Liver (tissue), 9 donors: Measurements from ENCODE around the gene SERTAD3. TPM values are rescaled to one million over a fixed set of nuclear protein-coding genes. Genes with fewer than 3 reads are reported as not detected.

ENCODE experiments used
- DNase-seq: peaks from one replicate; pipeline ENCODE4 v3.0.0-alpha.2; 2017; ENCODE audit warnings: low spot score
- H3K27ac ChIP-seq, 2 donors: one replicate each; pipeline ENCODE4 v1.7.0; 2013; ENCODE audit warnings: inconsistent platforms in 2 of 2, low read length in 2 of 2, control low read depth in 1 of 2, low read depth in 1 of 2, mild to moderate bottlenecking in 1 of 2
- H3K27me3 ChIP-seq, 4 donors: one replicate each; pipeline versions ENCODE4 v1.6.1 to v1.7.0; 2013; ENCODE audit warnings: low read length in 3 of 4, inconsistent platforms in 1 of 4, mild to moderate bottlenecking in 1 of 4, moderate library complexity in 1 of 4; ENCODE audit not compliant: control insufficient read depth in 4 of 4, insufficient read depth in 4 of 4
- H3K36me3 ChIP-seq, 4 donors: one replicate each; pipeline versions ENCODE4 v1.6.1 to v1.7.0; 2013; ENCODE audit warnings: low read length in 3 of 4, mild to moderate bottlenecking in 3 of 4, low read depth in 1 of 4, moderate library complexity in 1 of 4; ENCODE audit not compliant: control insufficient read depth in 4 of 4, insufficient read depth in 3 of 4
- H3K4me1 ChIP-seq, 4 donors: one replicate each; pipeline versions ENCODE4 v1.6.1 to v1.7.0; 2013; ENCODE audit warnings: low read length in 3 of 4, mild to moderate bottlenecking in 3 of 4, moderate library complexity in 1 of 4; ENCODE audit not compliant: control insufficient read depth in 4 of 4, insufficient read depth in 4 of 4
- H3K4me3 ChIP-seq, 3 donors: one replicate each; pipeline versions ENCODE4 v1.6.1 to v1.7.0; 2013; ENCODE audit warnings: low read length in 3 of 3, control low read depth in 1 of 3, low read depth in 1 of 3, mild to moderate bottlenecking in 1 of 3
- H3K9ac ChIP-seq, 2 donors: one replicate each; pipeline ENCODE4 v1.7.0; 2013; ENCODE audit warnings: low read length in 2 of 2, mild to moderate bottlenecking in 2 of 2, moderate library complexity in 2 of 2, control low read depth in 1 of 2, low read depth in 1 of 2
- H3K9me3 ChIP-seq, 4 donors: one replicate each; pipeline versions ENCODE4 v1.6.1 to v1.7.0; 2013; ENCODE audit warnings: low read length in 3 of 4; ENCODE audit not compliant: control insufficient read depth in 4 of 4
- CTCF ChIP-seq: fragments of 150-350 bp; IDR thresholded peaks from 2 replicates; pipeline ENCODE4 v1.5.1; 2017; ENCODE audit warnings: improper control_type of control experiment, low read depth, low read length; ENCODE audit not compliant: missing input control
- EGR1 ChIP-seq, 2 donors: IDR thresholded peaks; 2 replicates each; pipeline ENCODE4 v1.6.1; 2016 to 2018; ENCODE audit warnings: antibody characterized with exemption in 2 of 2, low read depth in 2 of 2
- FOXA1 ChIP-seq: IDR thresholded peaks from 2 replicates; pipeline ENCODE4 v1.6.1; 2016; ENCODE audit warnings: antibody characterized with exemption
- GABPA ChIP-seq, 2 donors: IDR thresholded peaks in 1 of 2; conservative IDR thresholded peaks in 1 of 2; 2 replicates each; pipeline ENCODE4 v1.6.1; 2016; ENCODE audit warnings: antibody characterized with exemption in 2 of 2, mild to moderate bottlenecking in 1 of 2, moderate library complexity in 1 of 2
- HNF4A ChIP-seq, 2 donors: conservative IDR thresholded peaks; 2 replicates each; pipeline ENCODE4 v1.6.1; 2016; ENCODE audit warnings: antibody characterized with exemption in 2 of 2, mild to moderate bottlenecking in 2 of 2
- HNF4G ChIP-seq: IDR thresholded peaks from 2 replicates; pipeline ENCODE4 v1.6.1; 2016; ENCODE audit warnings: antibody characterized with exemption
- MAX ChIP-seq: IDR thresholded peaks from 2 replicates; pipeline ENCODE4 v1.6.1; 2016; ENCODE audit warnings: antibody characterized with exemption
- NR2F2 ChIP-seq: IDR thresholded peaks from 2 replicates; pipeline ENCODE4 v1.6.1; 2016; ENCODE audit warnings: antibody characterized with exemption
- RAD21 ChIP-seq, 2 donors: IDR thresholded peaks; 2 replicates each; pipeline ENCODE4 v1.6.1; 2016; ENCODE audit warnings: antibody characterized with exemption in 2 of 2, mild to moderate bottlenecking in 2 of 2
- REST ChIP-seq: IDR thresholded peaks from 2 replicates; pipeline ENCODE4 v1.6.1; 2016; ENCODE audit warnings: antibody characterized with exemption, mild to moderate bottlenecking
- RXRA ChIP-seq, 2 donors: IDR thresholded peaks; 2 replicates each; pipeline ENCODE4 v1.6.1; 2017 to 2018; ENCODE audit warnings: antibody characterized with exemption in 2 of 2, mild to moderate bottlenecking in 1 of 2
- SP1 ChIP-seq: IDR thresholded peaks from 2 replicates; pipeline ENCODE4 v1.6.1; 2018; ENCODE audit warnings: antibody characterized with exemption, mild to moderate bottlenecking
- TAF1 ChIP-seq: conservative IDR thresholded peaks from 2 replicates; pipeline ENCODE4 v1.6.1; 2016; ENCODE audit warnings: antibody characterized with exemption, mild to moderate bottlenecking
- YY1 ChIP-seq: IDR thresholded peaks from 2 replicates; pipeline ENCODE4 v1.6.1; 2016; ENCODE audit warnings: antibody characterized with exemption, mild to moderate bottlenecking
- WGBS: extraction: QIAGEN DNeasy Blood & Tissue Kit; methylation state at CpG from one replicate; pipeline ENCODE4 v1.1.7; 2013; 5-methylcytosine and 5-hydroxymethylcytosine counted together
- polyA plus RNA-seq, 2 donors: library from polyadenylated mRNA; stranded (reverse) in 1 of 2; unstranded in 1 of 2; fragments of 200-250 nt in 1 of 2; fragments of >200 nt in 1 of 2; fragmentation: Nextera tagmentation in 1 of 2; extraction: Ambion mirVana in 1 of 2; gene quantifications; one replicate each; pipeline versions ENCODE4 v1.2.1 to v1.2.3, GENCODE V29; 2013 to 2015
- total RNA-seq, 2 donors: library from RNA; depleted of rRNA; stranded (reverse); fragments of >200 nt; gene quantifications; one replicate each; pipeline ENCODE4 v1.2.3, GENCODE V29; 2014
- donor health status: healthy.
- donor health status: healthy.
- donor health status: healthy.
- donor health status: healthy.
- donor health status: healthy.

SERTAD3 gene
- total and polyA plus RNA-seq, 4 donors = 6.1 to 8.9 (median 6.9) TPM

- no peaks in the 10 kb centered on the region for H3K27me3 ChIP-seq
- TF ChIP-seq HNF4G = no peak
- no peak for TF ChIP-seq REST
- no peak for TF ChIP-seq SP1
- no peak for TF ChIP-seq GABPA (IDR thresholded peaks at IDR 0.05 in 1 of 2, conservative IDR thresholded peaks at IDR 0.05 in 1 of 2)
- no peak for TF ChIP-seq YY1
- peaks cover 5 to 39% (median 25%) of the 10 kb centered on the region in 4 donors for H3K4me1 ChIP-seq
- DNase-seq = no peak
- no peaks in the 10 kb centered on the region for H3K9me3 ChIP-seq
- 13% methylated on average over 87 of the region's 87 CpGs for WGBS
- no peaks in the 10 kb centered on the region for H3K36me3 ChIP-seq
- no peak within 1 kb of the TSS for H3K9ac ChIP-seq
- peak within 1 kb of the TSS; percentile 58 to 96 for H3K27ac ChIP-seq
- H3K4me3 ChIP-seq = peak within 1 kb of the TSS; percentile 37 to 61 (median 60)
Observed at GRCh38 chr19:40466985-40467734, 23.0 kb upstream of the SERTAD3 start, which contains the start of gene SPTBN4. TSS of gene SPTBN4 (plus strand) at chr19:40467001. CDS start at chr19:40472622, 5,621 bp downstream.

- Histone ChIP-seq H3K4me3 (peak overlapping the region; percentile 37 to 61 (median 60)), H3K27ac (peak overlapping the region; percentile 58 to 96), H3K4me1 (peaks cover 5 to 46% (median 31%) of the 10 kb centered on the region in 4 donors), H3K9me3 (no peaks in the 10 kb centered on the region), H3K27me3 (no peaks in the 10 kb centered on the region), H3K9ac (no peak overlapping the region), H3K36me3 (no peaks in the 10 kb centered on the region)
- TF ChIP-seq RAD21 (IDR thresholded peaks at IDR 0.05) (no peak), RXRA (IDR thresholded peaks at IDR 0.05) (peak; percentile 47 to 80), SP1 (no peak), HNF4A (conservative IDR thresholded peaks at IDR 0.05) (peak in 1 of 2 donors; percentile 23)
- 19% methylated on average over 48 of the region's 48 CpGs for WGBS
- no peak for DNase-seq
Observed at GRCh38 chr19:40466219-40466984, 22.3 kb upstream of the SERTAD3 start.

GRCh38 chr19:40465557-40466218 is 21.6 kb upstream of the SERTAD3 start, which contains the start of gene BLVRB:
TSS of gene BLVRB (minus strand) at chr19:40465745. CDS start at chr19:40465688, 57 bp downstream.
- DNase-seq = peak; percentile 100
- Histone ChIP-seq H3K4me1 (peaks cover 5 to 51% (median 36%) of the 10 kb centered on the region in 4 donors), H3K36me3 (no peaks in the 10 kb centered on the region), H3K9me3 (no peaks in the 10 kb centered on the region), H3K9ac (peak within 1 kb of the TSS; percentile 51 to 68), H3K4me3 (peak within 1 kb of the TSS; percentile 65 to 75 (median 73)), H3K27ac (peak within 1 kb of the TSS; percentile 92 to 96), H3K27me3 (no peaks in the 10 kb centered on the region)
- under 1% methylated on average over 54 of the region's 54 CpGs for WGBS
- TF ChIP-seq HNF4A (conservative IDR thresholded peaks at IDR 0.05) = peak; percentile 3 to 37
- peak in 1 of 2 donors; percentile 45 for TF ChIP-seq EGR1 (IDR thresholded peaks at IDR 0.05; ENCODE audit: low read depth in 2 of 2)
- TF ChIP-seq REST = peak; percentile 72
- no peak for TF ChIP-seq TAF1
- peak; percentile 93 for TF ChIP-seq SP1
- peak; percentile 81 for TF ChIP-seq YY1
- TF ChIP-seq MAX = peak; percentile 59
- TF ChIP-seq FOXA1 = no peak
- TF ChIP-seq NR2F2 = no peak
- TF ChIP-seq HNF4G = no peak
- no peak for TF ChIP-seq CTCF
- TF ChIP-seq RAD21 (IDR thresholded peaks at IDR 0.05) = peak; percentile 16 to 43
